ENCODE measurements around the gene CD6. TPM values are rescaled to one million over a fixed set of nuclear protein-coding genes. Genes with fewer than 3 reads are reported as not detected.

CD6 gene
- polyA plus RNA-seq, 2 of the 4 experiments (the other 2 are of a cell fraction), result 0.06 TPM

GRCh38 chr11:61008971-61009370 is 37.5 kb downstream of the CD6 start:
- no peak for TF ChIP-seq HEYL (CRISPR knock-in tag; IDR thresholded peaks at IDR 0.05)
- no peak for TF ChIP-seq SREBF2 (IDR thresholded peaks at IDR 0.05)
- TF ChIP-seq TFCP2L1 (CRISPR knock-in tag; IDR thresholded peaks at IDR 0.05), result no peak
- Histone ChIP-seq H3K4me2 (no peak overlapping the region), H3K9me3 (no peaks in the 10 kb centered on the region), H3K4me3 (no peak overlapping the region), H3K27ac (no peak overlapping the region), H3K4me1 (0 out of 3 replicates have a peak, but pooled peaks cover 7% of the 10 kb centered on the region)
- FAIRE-seq, result no peak
- CTCF ChIA-PET, result no interaction called here
- no peak for ATAC-seq
- POLR2A ChIA-PET, result no interaction called here
- DNase-seq (ENCODE audit: low read depth in 1 of 2, low spot score in 1 of 2), result no peak
- WGBS (ENCODE audit: missing lambda C conversion rate), result 91% methylated on average over 5 of the region's 5 CpGs

DNA sequence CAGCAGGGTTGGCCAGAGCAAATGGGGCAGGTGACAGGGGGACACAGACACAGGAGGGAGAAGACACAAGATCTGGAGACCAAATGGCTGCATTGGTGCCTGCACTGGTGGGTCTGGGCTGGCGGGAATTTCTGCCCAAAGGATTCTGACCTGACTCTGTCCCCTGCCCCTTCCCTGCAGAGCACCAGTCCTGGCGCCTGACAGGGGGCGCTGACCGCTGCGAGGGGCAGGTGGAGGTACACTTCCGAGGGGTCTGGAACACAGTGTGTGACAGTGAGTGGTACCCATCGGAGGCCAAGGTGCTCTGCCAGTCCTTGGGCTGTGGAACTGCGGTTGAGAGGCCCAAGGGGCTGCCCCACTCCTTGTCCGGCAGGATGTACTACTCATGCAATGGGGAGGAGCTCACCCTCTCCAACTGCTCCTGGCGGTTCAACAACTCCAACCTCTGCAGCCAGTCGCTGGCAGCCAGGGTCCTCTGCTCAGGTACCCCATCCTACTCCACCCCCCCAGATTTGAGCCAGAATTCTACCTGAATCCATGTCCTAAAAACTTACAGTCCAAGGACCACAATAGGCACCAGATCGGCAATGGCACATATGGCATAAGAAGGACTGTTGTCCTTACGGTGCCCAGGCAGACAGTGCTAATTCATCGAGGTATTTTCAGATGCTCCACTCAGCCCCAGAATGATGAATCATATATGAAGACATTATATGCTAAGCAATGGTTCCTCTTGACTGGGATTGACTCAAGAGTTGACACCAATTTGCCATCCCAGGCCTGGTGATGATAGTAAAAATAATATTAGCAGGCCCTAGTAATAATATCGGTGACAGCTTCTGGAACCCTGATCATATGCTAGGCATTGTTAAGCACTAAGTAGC is 38.2 kb downstream of the CD6 start:
- Histone ChIP-seq H3K27ac (no peak overlapping the region), H3K4me3 (no peak overlapping the region), H3K9me3 (no peaks in the 10 kb centered on the region), H3K4me1 (0 out of 3 replicates have a peak, but pooled peaks cover 7% of the 10 kb centered on the region), H3K4me2 (no peak overlapping the region)
- TF ChIP-seq BCL3 (IDR thresholded peaks at IDR 0.05) (no peak), ZNF302 (CRISPR knock-in tag; IDR thresholded peaks at IDR 0.05) (no peak), RCOR1 (IDR thresholded peaks at IDR 0.05; ENCODE audit: low read depth, low read length) (no peak), HDAC2 (IDR thresholded peaks at IDR 0.05) (no peak), FOSB (CRISPR knock-in tag; IDR thresholded peaks at IDR 0.05) (no peak), ZFP36 (IDR thresholded peaks at IDR 0.05; ENCODE audit: borderline replicate concordance, partially characterized antibody) (no peak)
- DNase-seq (ENCODE audit: low read depth in 1 of 2, low spot score in 1 of 2), result no peak
- POLR2A ChIA-PET, result no interaction called here
- CTCF ChIA-PET, result interaction anchor here (1.0 kb wide), 1 partner anchor 10 kb away, joined by 3 read pairs; no protein-coding TSS in a partner anchor
- 84% methylated on average over 14 of the region's 15 CpGs for WGBS (ENCODE audit: missing lambda C conversion rate)
- no peak for ATAC-seq
- FAIRE-seq, result no peak

DNA sequence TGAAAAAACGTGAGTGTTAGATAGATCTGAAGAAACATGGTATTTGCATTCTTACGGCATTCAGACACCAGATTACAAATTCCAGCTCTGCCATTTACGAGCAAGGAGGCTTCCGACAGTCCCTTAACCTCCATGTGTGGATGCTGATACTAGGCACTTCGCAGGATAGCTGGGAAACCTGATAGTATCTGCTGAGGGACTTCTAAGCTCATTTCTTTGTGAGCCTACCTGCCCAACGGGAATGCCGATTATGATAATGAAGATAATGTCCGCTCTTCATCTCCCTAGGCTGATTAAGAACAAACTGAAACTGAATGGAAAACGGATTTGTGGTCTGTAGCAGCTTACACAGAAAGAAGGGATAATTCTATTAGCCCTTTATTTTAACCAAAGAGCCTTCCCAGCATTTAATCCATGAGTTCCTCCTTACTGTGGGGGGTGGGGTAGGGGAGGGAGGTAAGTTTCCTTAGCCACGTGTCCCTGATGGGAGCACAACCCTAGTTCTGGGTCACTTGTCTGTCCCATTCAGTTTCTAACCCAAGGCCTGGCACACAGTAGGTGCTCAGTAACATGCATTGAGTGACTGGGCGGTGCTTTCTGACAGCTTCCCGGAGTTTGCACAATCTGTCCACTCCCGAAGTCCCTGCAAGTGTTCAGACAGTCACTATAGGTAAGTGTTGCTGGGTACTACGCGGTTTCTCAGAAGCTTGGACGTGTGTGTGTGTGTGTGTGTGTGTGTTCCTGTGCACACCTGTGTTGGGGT is 39.2 kb downstream of the CD6 start:
- no peak overlapping the region for H3K27ac ChIP-seq
- CTCF ChIA-PET, result interaction anchor here (1.0 to 1.2 kb wide), 2 partner anchors 9 to 95 kb away, joined by 3 read pairs; no protein-coding TSS in a partner anchor
- TF ChIP-seq ZNF302 (CRISPR knock-in tag; IDR thresholded peaks at IDR 0.05) (no peak), RCOR1 (IDR thresholded peaks at IDR 0.05; ENCODE audit: low read depth, low read length) (no peak), HOXA7 (CRISPR knock-in tag; IDR thresholded peaks at IDR 0.05) (no peak), EHF (CRISPR knock-in tag; IDR thresholded peaks at IDR 0.05) (no peak)
- ATAC-seq, result no peak
- DNase-seq (ENCODE audit: low read depth in 1 of 2, low spot score in 1 of 2), result no peak
- 0 out of 3 replicates have a peak, but pooled peaks cover 7% of the 10 kb centered on the region for H3K4me1 ChIP-seq
- 70% methylated on average over 16 of the region's 16 CpGs for WGBS (ENCODE audit: missing lambda C conversion rate)
- POLR2A ChIA-PET, result no interaction called here
- no peak for FAIRE-seq
- no peak overlapping the region for H3K4me2 ChIP-seq
- H3K9me3 ChIP-seq, result no peaks in the 10 kb centered on the region
- H3K4me3 ChIP-seq, result no peak overlapping the region

DNA sequence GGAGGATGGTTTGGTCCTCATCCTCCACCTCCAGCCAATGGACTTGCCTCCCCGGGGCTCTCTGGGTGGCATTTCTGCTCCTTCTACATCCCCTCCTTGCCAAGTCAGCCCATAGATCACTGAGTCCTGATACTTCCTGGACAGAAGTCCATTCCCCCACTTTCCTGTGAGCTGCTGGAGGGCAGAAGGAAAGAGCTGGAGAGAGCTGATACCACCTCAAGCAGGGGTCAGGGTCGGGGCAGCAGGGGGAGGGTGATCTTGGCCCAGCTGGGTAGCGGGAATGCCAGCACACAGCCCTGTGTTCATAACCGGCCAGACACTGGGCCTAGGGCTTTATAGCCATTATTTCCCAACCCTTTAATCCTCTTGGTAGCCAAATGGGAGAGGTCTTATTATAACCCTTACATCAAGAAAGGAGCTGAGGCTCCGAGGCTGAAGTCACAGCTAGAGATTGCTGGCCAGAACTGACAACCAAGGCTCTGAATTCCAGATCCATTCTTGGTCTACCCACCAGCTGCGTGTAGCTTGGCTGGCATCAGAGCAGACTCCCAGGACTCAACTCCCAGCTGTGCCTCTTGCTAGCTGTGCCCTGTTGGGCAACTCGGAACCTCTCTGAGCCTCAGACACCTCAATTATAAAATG is 39.9 kb downstream of the CD6 start:
- Histone ChIP-seq H3K9me3 (no peaks in the 10 kb centered on the region), H3K4me1 (0 out of 3 replicates have a peak, but pooled peaks cover 7% of the 10 kb centered on the region), H3K27ac (no peak overlapping the region), H3K4me2 (no peak overlapping the region), H3K4me3 (no peak overlapping the region)
- ChIA-PET POLR2A (no interaction called here), CTCF (interaction anchor here (1.2 kb wide), 1 partner anchor 96 kb away, joined by 3 read pairs; no protein-coding TSS in a partner anchor)
- 41% methylated on average over 7 of the region's 7 CpGs for WGBS (ENCODE audit: missing lambda C conversion rate)
- FAIRE-seq, result no peak
- TF ChIP-seq RCOR1 (IDR thresholded peaks at IDR 0.05; ENCODE audit: low read depth, low read length) (no peak), SMC3 (IDR thresholded peaks at IDR 0.05) (no peak), MYC (IDR thresholded peaks at IDR 0.05; ENCODE audit: borderline replicate concordance, low read length) (no peak), EP300 (IDR thresholded peaks at IDR 0.05) (no peak), ESRRA (IDR thresholded peaks at IDR 0.05; ENCODE audit: borderline replicate concordance, low read length) (no peak), NFE2L2 (conservative IDR thresholded peaks at IDR 0.05; ENCODE audit: low read length) (no peak), EHMT2 (IDR thresholded peaks at IDR 0.05; ENCODE audit: low read depth) (no peak), ZFP36 (IDR thresholded peaks at IDR 0.05; ENCODE audit: borderline replicate concordance, partially characterized antibody) (no peak), EHF (CRISPR knock-in tag; IDR thresholded peaks at IDR 0.05) (no peak), NPAS2 (CRISPR knock-in tag; IDR thresholded peaks at IDR 0.05; ENCODE audit: borderline replicate concordance) (no peak), HEYL (CRISPR knock-in tag; IDR thresholded peaks at IDR 0.05) (no peak)
- TF ChIP-seq, protein P1, sequence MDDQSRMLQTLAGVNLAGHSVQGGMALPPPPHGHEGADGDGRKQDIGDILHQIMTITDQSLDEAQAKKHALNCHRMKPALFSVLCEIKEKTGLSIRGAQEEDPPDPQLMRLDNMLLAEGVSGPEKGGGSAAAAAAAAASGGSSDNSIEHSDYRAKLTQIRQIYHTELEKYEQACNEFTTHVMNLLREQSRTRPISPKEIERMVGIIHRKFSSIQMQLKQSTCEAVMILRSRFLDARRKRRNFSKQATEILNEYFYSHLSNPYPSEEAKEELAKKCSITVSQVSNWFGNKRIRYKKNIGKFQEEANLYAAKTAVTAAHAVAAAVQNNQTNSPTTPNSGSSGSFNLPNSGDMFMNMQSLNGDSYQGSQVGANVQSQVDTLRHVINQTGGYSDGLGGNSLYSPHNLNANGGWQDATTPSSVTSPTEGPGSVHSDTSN (IDR thresholded peaks at IDR 0.05), result no peak
- DNase-seq (ENCODE audit: low read depth in 1 of 2, low spot score in 1 of 2), result no peak
- no peak for ATAC-seq
